ENCODE results near the gene AP5Z1. TPM values are rescaled to one million over a fixed set of nuclear protein-coding genes. Genes with fewer than 3 reads are reported as not detected.

Gene AP5Z1
- polyA plus RNA-seq, 3 donors: 30.8 to 75.2 (median 33.8) TPM

- peak overlapping the region; percentile 97 to 98 for H3K27ac ChIP-seq (ENCODE audit: low read depth in 1 of 2, low read length in 2 of 2)
- H3K4me1 Mint-ChIP-seq: peaks cover 36% of the 10 kb centered on the region
- peak overlapping the region; percentile 46 to 100 (median 100) for H3K27ac Mint-ChIP-seq
- peaks cover 25 to 32% of the 10 kb centered on the region in 2 donors for H3K4me1 ChIP-seq (ENCODE audit: control insufficient read depth in 1 of 2, insufficient read depth in 2 of 2, low read length in 2 of 2)
- no peak for DNase-seq
- peak overlapping the region; percentile 89 for H3K4me2 ChIP-seq (replicated peaks; ENCODE audit: extremely low read depth, low read length, poor library complexity, severe bottlenecking)
- intact Hi-C loops (cut with micrococcal nuclease): no loop called here
- H3K9ac ChIP-seq (ENCODE audit: insufficient read depth, low read length, poor library complexity, severe bottlenecking): peak overlapping the region; percentile 93
- no peaks in the 10 kb centered on the region for H3K27me3 ChIP-seq (ENCODE audit: control insufficient read depth in 2 of 2, insufficient read depth in 2 of 2, low read length in 2 of 2)
- peaks cover 30% of the 10 kb centered on the region for H3K79me2 ChIP-seq (ENCODE audit: insufficient read depth, low read length)
- no peaks in the 10 kb centered on the region for H3K9me3 ChIP-seq (replicated peaks in 1 of 2; ENCODE audit: control insufficient read depth in 1 of 2, insufficient read depth in 1 of 2, low read length in 2 of 2)
- H3K9me3 Mint-ChIP-seq: no peaks in the 10 kb centered on the region
- H3K36me3 ChIP-seq (replicated peaks in 1 of 2; ENCODE audit: control insufficient read depth in 1 of 2, insufficient read depth in 2 of 2, low read length in 2 of 2): peaks cover 0 to 9% of the 10 kb centered on the region in 2 donors
- H3K4me3 Mint-ChIP-seq: peak overlapping the region; percentile 99
- no peak for TF ChIP-seq CTCF (IDR thresholded peaks at IDR 0.05)
- 97% methylated on average over 11 of the region's 12 CpGs for WGBS (ENCODE audit: insufficient coverage)
- H3K36me3 Mint-ChIP-seq: peaks cover 7 to 20% of the 10 kb centered on the region in 2 donors
- no peaks in the 10 kb centered on the region for H3K27me3 Mint-ChIP-seq (ENCODE audit: low read depth in 3 of 3)
- H3K4me3 ChIP-seq (replicated peaks in 1 of 3; ENCODE audit: low read depth in 2 of 3, low read length in 3 of 3): peak overlapping the region; percentile 70 to 89 (median 88)
- H2AFZ ChIP-seq (ENCODE audit: insufficient read depth, low read depth, low read length, poor library complexity, severe bottlenecking): peak overlapping the region; percentile 90
- H4K20me1 ChIP-seq (ENCODE audit: insufficient read depth, low read length): peaks cover 15% of the 10 kb centered on the region
Measured at GRCh38 chr7:4774007-4774406, 1.4 kb upstream of the AP5Z1 start.

- H3K4me3 Mint-ChIP-seq: peak overlapping the region; percentile 99
- Histone ChIP-seq H2AFZ (ENCODE audit: insufficient read depth, low read depth, low read length, poor library complexity, severe bottlenecking) (peak overlapping the region; percentile 90), H3K9ac (ENCODE audit: insufficient read depth, low read length, poor library complexity, severe bottlenecking) (peak overlapping the region; percentile 93), H3K4me1 (ENCODE audit: control insufficient read depth in 1 of 2, insufficient read depth in 2 of 2, low read length in 2 of 2) (peaks cover 25 to 32% of the 10 kb centered on the region in 2 donors), H3K36me3 (replicated peaks in 1 of 2; ENCODE audit: control insufficient read depth in 1 of 2, insufficient read depth in 2 of 2, low read length in 2 of 2) (peaks cover 0 to 11% of the 10 kb centered on the region in 2 donors), H3K27me3 (ENCODE audit: control insufficient read depth in 2 of 2, insufficient read depth in 2 of 2, low read length in 2 of 2) (no peaks in the 10 kb centered on the region), H3K27ac (ENCODE audit: low read depth in 1 of 2, low read length in 2 of 2) (peak overlapping the region; percentile 97 to 98), H3K9me3 (replicated peaks in 1 of 2; ENCODE audit: control insufficient read depth in 1 of 2, insufficient read depth in 1 of 2, low read length in 2 of 2) (no peaks in the 10 kb centered on the region), H4K20me1 (ENCODE audit: insufficient read depth, low read length) (peaks cover 19% of the 10 kb centered on the region), H3K4me3 (replicated peaks in 1 of 3; ENCODE audit: low read depth in 2 of 3, low read length in 3 of 3) (peak overlapping the region; percentile 70 to 89 (median 88)), H3K79me2 (ENCODE audit: insufficient read depth, low read length) (peaks cover 34% of the 10 kb centered on the region), H3K4me2 (replicated peaks; ENCODE audit: extremely low read depth, low read length, poor library complexity, severe bottlenecking) (peak overlapping the region; percentile 89)
- H3K36me3 Mint-ChIP-seq: peaks cover 7 to 20% of the 10 kb centered on the region in 2 donors
- DNase-seq: peak; percentile 72 to 85 (median 75)
- H3K4me1 Mint-ChIP-seq: peaks cover 33% of the 10 kb centered on the region
- peak overlapping the region; percentile 98 to 100 (median 100) for H3K27ac Mint-ChIP-seq
- 17% methylated on average over 18 of the region's 24 CpGs for WGBS (ENCODE audit: insufficient coverage)
- no peaks in the 10 kb centered on the region for H3K9me3 Mint-ChIP-seq
- TF ChIP-seq CTCF (IDR thresholded peaks at IDR 0.05): no peak
- no peaks in the 10 kb centered on the region for H3K27me3 Mint-ChIP-seq (ENCODE audit: low read depth in 3 of 3)
- intact Hi-C loops (cut with micrococcal nuclease): loop anchor here in 1 of 2 donors (1.0 kb wide), 1 partner anchor 132 kb away; no protein-coding TSS in a partner anchor
Measured at GRCh38 chr7:4774658-4775249, 669 bp upstream of the AP5Z1 start.
